Stimulated activated CD4-positive, alpha-beta T cell treated with anti-CD3 and anti-CD28 coated beads, Interleukin-2, amount 100 ng/mL, for 24 hours (primary cell): ENCODE results near the gene MFSD2B.

Source experiments
- DNase-seq, 2 donors: peaks; one replicate each; pipeline ENCODE4 v3.0.0-alpha.2; 2020

Gene MFSD2B

DNA sequence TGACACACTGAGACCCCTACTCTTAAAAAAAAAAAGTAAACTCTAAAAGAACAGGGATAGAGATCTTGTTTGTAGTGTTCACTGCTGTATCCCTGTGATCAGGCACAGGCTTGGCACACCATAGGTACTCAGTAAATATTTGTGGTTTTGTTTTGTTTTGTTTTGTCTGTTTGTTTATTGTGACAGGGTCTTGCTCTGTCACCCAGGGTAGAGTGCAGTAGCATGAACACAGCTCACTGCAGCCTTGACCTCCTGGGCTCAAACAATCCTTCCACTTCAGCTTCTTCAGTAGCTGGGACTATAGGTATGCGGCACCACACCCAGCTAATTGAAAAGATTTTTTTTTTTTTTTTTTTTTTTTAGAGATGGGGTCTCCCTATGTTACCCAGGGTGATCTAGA, 43.1 kb downstream of the MFSD2B start:
- no peak for DNase-seq

DNA sequence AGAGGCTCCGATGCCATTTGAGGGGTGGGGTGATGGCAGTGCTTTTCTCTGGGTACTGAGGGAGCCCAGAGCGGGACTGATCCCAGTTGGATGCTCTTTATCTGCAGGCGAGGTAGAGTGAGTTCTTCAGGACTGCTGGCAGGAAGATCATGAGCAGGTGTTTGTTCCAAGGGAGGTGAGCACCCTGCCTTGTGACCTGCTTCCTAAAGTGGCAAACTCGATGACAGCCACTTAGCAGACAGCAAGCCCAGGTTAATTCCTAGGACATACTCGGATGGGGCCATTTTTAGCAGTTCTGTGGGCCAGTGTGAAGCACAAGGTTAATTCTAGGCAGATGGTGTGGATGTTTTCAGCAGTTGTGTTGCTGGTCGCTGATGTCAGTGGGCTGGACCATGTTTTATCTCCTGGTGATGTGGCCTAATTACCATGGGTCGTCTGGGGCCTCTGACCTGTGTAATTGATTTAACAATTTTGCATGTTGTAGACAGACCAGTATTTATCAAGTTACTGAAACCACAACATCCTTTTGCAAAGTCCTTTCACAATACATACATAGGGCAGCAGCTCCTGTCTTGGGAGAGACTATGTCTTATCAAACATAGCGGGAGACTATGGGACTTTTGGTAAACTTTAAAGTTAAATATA, 44.6 kb downstream of the MFSD2B start:
- DNase-seq, result no peak

DNA sequence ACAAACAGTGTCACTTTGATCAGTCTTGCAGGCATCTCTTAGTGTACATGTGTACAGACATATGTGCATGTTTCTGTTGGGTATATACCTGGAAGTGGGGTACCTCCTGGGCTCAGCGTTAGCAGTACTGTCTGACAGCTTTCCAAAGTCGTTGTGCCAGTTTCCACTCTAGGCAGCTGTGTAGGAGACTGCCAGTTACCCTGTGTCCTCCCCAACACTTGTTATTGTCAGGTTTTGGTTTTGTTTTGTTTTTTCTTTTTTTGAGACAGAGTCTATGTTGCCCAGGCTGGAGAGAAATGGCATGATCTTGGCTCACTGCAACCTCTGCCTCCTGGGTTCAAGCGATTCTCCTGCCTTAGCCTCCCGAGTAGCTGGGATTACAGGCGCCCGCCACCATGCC, 45.9 kb downstream of the MFSD2B start:
- DNase-seq, result no peak

DNA sequence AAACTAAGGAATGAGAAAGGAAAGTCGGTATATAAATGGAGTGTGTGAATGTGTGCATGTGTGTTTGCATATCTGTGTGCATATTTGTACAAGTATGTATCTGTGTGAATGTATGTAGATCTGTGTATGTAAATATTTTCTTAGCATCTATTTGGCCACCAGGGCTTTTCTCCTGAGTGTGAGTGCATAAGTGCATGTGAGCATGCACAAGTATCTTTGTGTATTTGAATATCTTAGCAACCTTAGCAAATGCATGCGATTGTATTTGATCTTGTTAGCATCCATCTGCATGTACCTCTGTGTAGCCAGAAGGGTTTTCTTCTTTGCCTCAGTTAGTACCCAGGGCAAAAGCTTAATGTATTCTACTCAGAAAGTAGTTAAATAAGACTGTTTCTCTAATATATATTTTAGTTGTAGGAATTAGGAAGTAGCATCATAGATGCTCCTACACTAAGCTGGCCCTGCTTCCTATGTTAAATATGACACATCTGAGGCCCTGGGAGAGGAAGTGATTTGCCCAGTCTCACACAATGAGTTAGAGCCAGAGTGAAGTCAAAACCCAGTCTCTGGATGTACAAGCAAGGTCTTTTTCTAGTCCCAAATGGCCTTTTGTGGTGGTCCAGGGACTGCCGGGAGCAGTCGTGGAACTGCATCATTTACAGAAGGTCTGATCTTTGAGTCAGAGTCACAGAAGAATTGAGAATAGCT, 48.8 kb downstream of the MFSD2B start:
- DNase-seq, result no peak

DNA sequence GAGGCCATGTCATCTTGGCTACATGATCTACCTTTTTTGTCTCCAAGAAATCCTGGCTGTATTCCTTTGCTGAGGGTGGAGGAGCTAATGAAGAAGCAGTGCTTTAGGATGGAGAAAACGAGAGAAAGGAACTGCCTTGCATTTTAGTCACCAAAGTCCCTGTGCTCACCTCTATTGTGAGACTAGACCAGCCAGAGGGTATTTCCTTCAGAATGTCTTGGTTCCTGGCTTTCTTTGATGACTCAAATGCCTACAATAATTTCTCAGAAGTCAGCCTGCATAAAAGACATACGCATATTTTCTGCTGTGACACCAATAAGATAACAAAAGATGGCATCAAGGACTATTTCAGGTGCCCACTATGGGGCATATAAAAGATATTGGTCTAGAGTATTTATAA, 55.5 kb downstream of the MFSD2B start:
- DNase-seq, result no peak

DNA sequence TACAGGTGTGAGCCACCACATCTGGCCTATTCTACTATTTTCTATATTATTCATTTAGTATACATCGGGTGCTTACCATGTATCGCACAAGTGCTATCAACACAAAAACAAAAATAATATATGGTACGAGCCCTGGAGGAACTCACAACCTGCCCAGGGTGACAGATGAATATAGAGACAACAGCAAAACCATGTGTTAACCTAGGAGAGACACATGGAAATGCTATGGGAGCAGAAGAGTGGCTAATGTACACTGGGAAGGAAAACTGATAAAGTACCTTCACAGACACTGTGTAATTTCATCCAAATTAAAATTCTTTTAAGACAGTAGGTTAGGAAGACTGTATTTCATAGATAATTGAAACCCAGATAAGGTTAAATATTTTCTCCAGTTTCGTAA, 62.4 kb downstream of the MFSD2B start:
- DNase-seq, result no peak

DNA sequence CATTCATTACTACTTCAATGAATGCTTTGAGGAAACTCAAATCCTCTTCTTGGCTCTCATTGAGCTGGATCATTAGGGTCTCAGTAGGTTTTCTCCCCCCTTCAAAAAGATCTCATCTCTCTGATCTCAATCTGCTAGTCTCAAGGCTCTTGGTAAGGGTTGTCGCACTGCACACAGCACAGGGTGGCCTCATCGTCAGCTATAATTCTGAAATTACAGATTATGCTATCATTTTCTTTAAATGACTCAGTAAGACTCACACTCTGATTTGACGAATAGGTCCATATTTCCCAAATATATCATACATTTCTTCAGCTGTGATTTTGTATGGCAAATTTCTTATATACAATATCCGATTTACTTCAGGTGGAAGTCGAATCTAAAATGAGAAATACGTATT, 63.9 kb downstream of the MFSD2B start:
- DNase-seq, result no peak

DNA sequence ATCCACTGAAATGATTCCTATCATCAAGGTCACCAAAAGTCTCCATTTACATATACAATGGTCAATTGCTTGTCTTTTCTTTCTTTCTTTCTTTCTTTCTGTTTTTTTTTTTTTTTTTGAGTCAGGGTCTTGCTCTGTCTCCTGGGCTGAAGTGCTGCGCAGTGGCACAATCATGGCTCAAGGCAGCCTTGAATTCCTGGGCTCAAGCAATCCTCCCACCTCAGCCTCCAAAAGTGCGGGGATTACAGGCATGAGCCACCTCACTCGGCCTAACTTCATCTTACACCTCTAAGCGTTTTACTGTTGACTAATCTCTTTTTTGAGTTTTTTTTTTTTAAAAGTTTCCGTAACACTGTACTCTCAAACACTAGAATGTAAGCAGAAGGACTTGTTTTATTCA, 65.4 kb downstream of the MFSD2B start:
- no peak for DNase-seq
